Measurements from ENCODE around the gene ADAMTS8.

Gene ADAMTS8

GRCh38 chr11:130454491-130455252 lies 26.3 kb upstream of the ADAMTS8 start:
- H3K27ac ChIP-seq, result no peak overlapping the region
- DNase-seq (ENCODE audit: low spot score), result no peak
- ChIA-PET CTCF (interaction anchor here (0.6 kb wide), 1 partner anchor 404 kb away, joined by 8 read pairs; no protein-coding TSS in a partner anchor), POLR2A (ENCODE audit: low non-redundant PET) (no interaction called here)
- TF ChIP-seq CTCF (conservative IDR thresholded peaks at IDR 0.05; ENCODE audit: low read depth), result no peak

- no peak for DNase-seq (ENCODE audit: low spot score)
- CTCF ChIA-PET, result interaction anchor here (0.6 kb wide), 1 partner anchor 143 kb away, joined by 4 read pairs; no protein-coding TSS in a partner anchor
- H3K27ac ChIP-seq, result no peak overlapping the region
- POLR2A ChIA-PET (ENCODE audit: low non-redundant PET), result no interaction called here
- no peak for TF ChIP-seq CTCF (conservative IDR thresholded peaks at IDR 0.05; ENCODE audit: low read depth)
Observed at GRCh38 chr11:130452940-130453339, 24.5 kb upstream of the ADAMTS8 start.

DNA sequence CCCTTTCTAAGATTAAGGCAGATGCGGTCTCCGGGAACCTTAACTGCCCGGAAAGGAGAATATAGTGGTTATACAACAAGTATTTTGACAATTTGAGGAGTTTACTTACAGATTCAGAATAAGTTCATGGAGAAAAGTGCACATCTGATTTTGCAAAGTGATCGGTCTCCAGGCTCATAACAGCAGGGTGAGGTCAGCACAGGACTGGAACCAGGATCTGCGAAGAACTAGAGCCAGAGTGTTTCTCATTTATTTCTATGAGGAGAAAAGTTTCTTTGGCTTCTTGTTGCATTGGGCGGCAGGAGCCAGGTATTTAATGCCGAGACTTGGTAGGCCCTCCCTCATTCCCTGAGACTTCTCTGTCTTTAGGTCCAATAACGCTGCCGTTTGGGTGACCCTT lies 23.8 kb upstream of the ADAMTS8 start:
- H3K27ac ChIP-seq, result no peak overlapping the region
- no peak for TF ChIP-seq CTCF (conservative IDR thresholded peaks at IDR 0.05; ENCODE audit: low read depth)
- CTCF ChIA-PET, result no interaction called here
- POLR2A ChIA-PET (ENCODE audit: low non-redundant PET), result no interaction called here
- no peak for DNase-seq (ENCODE audit: low spot score)

DNA sequence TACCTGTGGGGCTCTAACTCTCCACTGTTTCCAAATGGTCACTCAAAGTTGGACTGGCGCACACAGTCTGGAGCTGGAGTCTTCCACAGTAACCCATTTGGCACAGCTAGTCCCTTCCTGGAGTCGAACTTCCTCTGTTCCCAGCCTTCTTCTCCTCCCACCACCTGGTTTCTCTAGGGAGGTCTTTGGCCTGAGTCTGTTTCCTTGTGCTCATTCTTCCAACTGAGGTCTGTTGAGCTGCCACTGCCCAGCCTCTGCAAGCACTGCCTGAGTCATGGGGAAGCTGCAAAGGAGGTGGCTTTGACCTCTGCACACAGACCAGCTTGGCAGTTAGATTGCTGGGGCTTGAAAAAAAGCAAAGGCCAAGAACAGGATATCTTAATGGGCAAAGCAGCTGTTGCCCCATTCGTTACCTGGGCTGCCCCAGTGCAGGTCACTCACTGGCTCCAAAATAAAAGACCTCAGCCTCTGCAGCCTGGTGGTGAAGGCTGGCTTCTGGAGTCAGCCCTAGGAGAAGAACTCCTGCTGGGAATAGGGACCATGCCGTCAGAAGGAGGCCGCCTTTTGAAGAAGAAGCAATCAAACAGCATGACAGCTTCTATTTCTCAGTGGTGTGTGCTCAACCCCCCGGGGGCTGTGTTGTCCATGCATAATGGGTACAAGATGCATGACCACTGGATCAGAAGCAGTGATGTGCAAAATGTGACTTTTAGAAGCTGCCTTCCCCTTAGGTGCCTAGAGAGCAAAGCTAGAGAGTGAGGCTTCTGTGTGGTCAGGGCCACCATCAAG lies 23.0 kb upstream of the ADAMTS8 start:
- no peak for DNase-seq (ENCODE audit: low spot score)
- POLR2A ChIA-PET (ENCODE audit: low non-redundant PET), result no interaction called here
- no peak for TF ChIP-seq CTCF (conservative IDR thresholded peaks at IDR 0.05; ENCODE audit: low read depth)
- peak overlapping the region; percentile 7; the same call in 1 of the 2 replicates for H3K27ac ChIP-seq
- CTCF ChIA-PET, result interaction anchor here (0.7 to 0.8 kb wide), 2 partner anchors 73 to 411 kb away, joined by 3 to 4 read pairs; no protein-coding TSS in a partner anchor

- no peak for TF ChIP-seq CTCF (conservative IDR thresholded peaks at IDR 0.05; ENCODE audit: low read depth)
- DNase-seq (ENCODE audit: low spot score), result no peak
- POLR2A ChIA-PET (ENCODE audit: low non-redundant PET), result no interaction called here
- no peak overlapping the region for H3K27ac ChIP-seq
- CTCF ChIA-PET, result interaction anchor here (1.0 kb wide), 1 partner anchor 444 kb away, joined by 4 read pairs; no protein-coding TSS in a partner anchor
Observed at GRCh38 chr11:130449996-130450769, 21.8 kb upstream of the ADAMTS8 start.

Measured in RWPE1 (cell line).